A673 (cell line): Measurements from ENCODE around the gene LRRTM2. TPM values are rescaled to one million over a fixed set of nuclear protein-coding genes. Genes with fewer than 3 reads are reported as not detected.

Source experiments
- BruUV-seq: library from RNA; stranded (reverse); fragments of 400-500 nt; replicated peaks from 2 replicates; lab custom pipeline; 2021; lab: Mats Ljungman, UMichigan
- CTCF ChIA-PET: fragments of 300-600 bp; sonication (Branson Sonifier 250); formaldehyde crosslinking; loops from one replicate; lab custom pipeline; 2022; ENCODE audit warnings: antibody characterized with exemption; lab: Charles Lee
- POLR2A ChIA-PET: fragments of 300-600 bp; sonication (Branson Sonifier 250); formaldehyde crosslinking; loops from one replicate; lab custom pipeline; 2022; ENCODE audit warnings: antibody characterized with exemption; ENCODE audit not compliant: low non-redundant PET; lab: Charles Lee
- DNase-seq: peaks from one replicate; pipeline ENCODE4 v3.0.0-alpha.2; 2015; ENCODE audit warnings: low spot score
- H3K27ac ChIP-seq: fragments of 200-600 bp; sonication (generic); 2 replicates; pipeline ENCODE4 v1.5.1; 2016; ENCODE audit warnings: mixed run types, low read depth, mild to moderate bottlenecking, mixed read lengths, antibody characterized with exemption, low read length; ENCODE audit not compliant: poor library complexity, severe bottlenecking
- H3K27me3 ChIP-seq: fragments of 200-600 bp; sonication (generic); replicated peaks from 2 replicates; pipeline ENCODE4 v1.6.1; 2017; ENCODE audit warnings: mixed run types, low read depth, mild to moderate bottlenecking, mixed read lengths, antibody characterized with exemption, low read length; ENCODE audit not compliant: insufficient read depth, poor library complexity
- H3K36me3 ChIP-seq: fragments of 200-600 bp; sonication (generic); 2 replicates; pipeline ENCODE4 v1.6.1; 2016; ENCODE audit warnings: mixed run types, mild to moderate bottlenecking, mixed read lengths, antibody characterized with exemption, low read length; ENCODE audit not compliant: insufficient read depth, poor library complexity, severe bottlenecking
- H3K4me1 ChIP-seq: fragments of 200-600 bp; sonication (generic); 2 replicates; pipeline ENCODE4 v1.6.1; 2017; ENCODE audit warnings: mixed run types, mild to moderate bottlenecking, mixed read lengths, antibody characterized with exemption, low read length; ENCODE audit not compliant: insufficient read depth, poor library complexity, severe bottlenecking
- H3K4me3 ChIP-seq: fragments of 200-600 bp; sonication (generic); 2 replicates; pipeline ENCODE4 v1.5.1; 2016; ENCODE audit warnings: low read depth, mixed run types, mild to moderate bottlenecking, mixed read lengths, low read length; ENCODE audit not compliant: poor library complexity, severe bottlenecking
- H3K9me3 ChIP-seq: fragments of 200-600 bp; sonication (generic); 2 replicates; pipeline ENCODE4 v1.6.1; 2016; ENCODE audit warnings: mixed run types, low read depth, mild to moderate bottlenecking, mixed read lengths, antibody characterized with exemption, low read length; ENCODE audit not compliant: poor library complexity, severe bottlenecking
- CTCF ChIP-seq: fragments of 300-800, 200-600 bp; sonication (generic); conservative IDR thresholded peaks from 2 replicates; pipeline ENCODE4 v1.5.1; 2017; ENCODE audit warnings: low read depth, mild to moderate bottlenecking, antibody characterized with exemption, low read length, moderate library complexity, mixed read lengths
- EZH2 ChIP-seq: fragments of 200-600 bp; sonication (generic); IDR thresholded peaks from 2 replicates; pipeline ENCODE4 v1.6.1; 2017; ENCODE audit warnings: borderline replicate concordance, low read depth, mild to moderate bottlenecking, mixed read lengths, antibody characterized with exemption, low read length; ENCODE audit not compliant: poor library complexity, severe bottlenecking
- intact Hi-C: fragments of 100-400 bp; cut with micrococcal nuclease; formaldehyde crosslinking; loops from one replicate; pipeline ENCODE4 v1.10.0; 2022; ENCODE audit not compliant: unreplicated experiment
- total RNA-seq: library from RNA; stranded (reverse); gene quantifications from 2 replicates; pipeline ENCODE4 v1.2.3, GENCODE V29; 2021

LRRTM2 gene
- total RNA-seq, 1 experiment from 2014 or later: 0.67 TPM

GRCh38 chr5:138849882-138850281, 25.3 kb downstream of the LRRTM2 start:
- no TSS peak for BruUV-seq
- no peaks in the 10 kb centered on the region for H3K36me3 ChIP-seq
- POLR2A ChIA-PET: no interaction called here
- TF ChIP-seq CTCF: no peak
- no peak for TF ChIP-seq EZH2
- intact Hi-C loops: no loop called here
- CTCF ChIA-PET: no interaction called here
- no peaks in the 10 kb centered on the region for H3K27me3 ChIP-seq
- H3K4me1 ChIP-seq: peaks cover 15% of the 10 kb centered on the region
- no peak for DNase-seq
- no peak overlapping the region for H3K4me3 ChIP-seq
- no peak overlapping the region for H3K27ac ChIP-seq
- no peaks in the 10 kb centered on the region for H3K9me3 ChIP-seq

GRCh38 chr5:138849439-138849838, 25.7 kb downstream of the LRRTM2 start:
- H3K36me3 ChIP-seq: no peaks in the 10 kb centered on the region
- peaks cover 20% of the 10 kb centered on the region for H3K4me1 ChIP-seq
- TF ChIP-seq CTCF: no peak
- TF ChIP-seq EZH2: no peak
- no peak for DNase-seq
- no peaks in the 10 kb centered on the region for H3K9me3 ChIP-seq
- CTCF ChIA-PET: no interaction called here
- no peak overlapping the region for H3K27ac ChIP-seq
- no peak overlapping the region for H3K4me3 ChIP-seq
- intact Hi-C loops: no loop called here
- POLR2A ChIA-PET: no interaction called here
- no peaks in the 10 kb centered on the region for H3K27me3 ChIP-seq
- no TSS peak for BruUV-seq

- TF ChIP-seq EZH2 (no peak), CTCF (no peak)
- peak; percentile 43 for DNase-seq
- Histone ChIP-seq H3K9me3 (no peaks in the 10 kb centered on the region), H3K4me1 (peaks cover 36% of the 10 kb centered on the region), H3K36me3 (no peaks in the 10 kb centered on the region), H3K4me3 (no peak overlapping the region), H3K27ac (peak overlapping the region; percentile 53), H3K27me3 (no peaks in the 10 kb centered on the region)
- ChIA-PET POLR2A (interaction anchor here (0.5 kb wide), 1 partner anchor 716 kb away, joined by 4 read pairs; the partner anchor contains the start of gene UBE2D2), CTCF (interaction anchor here (1.3 kb wide), 1 partner anchor 55 kb away, joined by 3 read pairs; no protein-coding TSS in a partner anchor)
- intact Hi-C loops: no loop called here
- no TSS peak for BruUV-seq
Observed at GRCh38 chr5:138844812-138845513, 30.2 kb downstream of the LRRTM2 start.
